GM18873 (cell line): ENCODE results near the gene HIP1R.

ENCODE experiments used
- ATAC-seq: cut with Tn5 transposase; IDR thresholded peaks from one replicate; pipeline ENCODE4 v1.9.1; 2021; ENCODE audit warnings: mild to moderate bottlenecking, moderate library complexity, moderate number of reproducible peaks; ENCODE audit not compliant: unreplicated experiment, low FRiP score

Gene HIP1R

GRCh38 chr12:122859303-122860039 lies 24.2 kb downstream of the HIP1R start:
- no peak for ATAC-seq

- ATAC-seq, result no peak
These were observed 25.0 kb downstream of the HIP1R start for GRCh38 chr12:122860040-122860853.

DNA sequence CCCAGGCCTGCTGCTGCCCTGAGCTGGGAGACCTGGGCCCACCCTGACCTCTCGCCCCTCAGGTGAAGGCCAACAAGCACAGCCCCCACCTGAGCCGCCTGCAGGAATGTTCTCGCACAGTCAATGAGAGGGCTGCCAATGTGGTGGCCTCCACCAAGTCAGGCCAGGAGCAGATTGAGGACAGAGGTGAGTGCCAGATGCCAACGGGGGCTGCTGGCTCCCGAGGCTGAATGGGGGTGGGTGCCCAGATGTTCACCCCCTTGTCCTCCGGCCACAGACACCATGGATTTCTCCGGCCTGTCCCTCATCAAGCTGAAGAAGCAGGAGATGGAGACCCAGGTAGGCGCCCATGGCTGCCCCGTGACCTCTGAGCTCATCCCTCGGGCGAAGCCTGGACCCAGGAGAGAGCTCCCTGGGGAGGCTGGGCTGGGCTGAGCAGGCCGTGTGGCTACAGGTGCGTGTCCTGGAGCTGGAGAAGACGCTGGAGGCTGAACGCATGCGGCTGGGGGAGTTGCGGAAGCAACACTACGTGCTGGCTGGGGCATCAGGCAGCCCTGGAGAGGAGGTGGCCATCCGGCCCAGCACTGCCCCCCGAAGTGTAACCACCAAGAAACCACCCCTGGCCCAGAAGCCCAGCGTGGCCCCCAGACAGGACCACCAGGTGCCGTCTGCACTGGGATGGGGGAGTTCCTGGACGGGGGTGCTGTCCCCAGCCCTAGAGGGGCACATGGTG lies 25.8 kb downstream of the HIP1R start:
- no peak for ATAC-seq

DNA sequence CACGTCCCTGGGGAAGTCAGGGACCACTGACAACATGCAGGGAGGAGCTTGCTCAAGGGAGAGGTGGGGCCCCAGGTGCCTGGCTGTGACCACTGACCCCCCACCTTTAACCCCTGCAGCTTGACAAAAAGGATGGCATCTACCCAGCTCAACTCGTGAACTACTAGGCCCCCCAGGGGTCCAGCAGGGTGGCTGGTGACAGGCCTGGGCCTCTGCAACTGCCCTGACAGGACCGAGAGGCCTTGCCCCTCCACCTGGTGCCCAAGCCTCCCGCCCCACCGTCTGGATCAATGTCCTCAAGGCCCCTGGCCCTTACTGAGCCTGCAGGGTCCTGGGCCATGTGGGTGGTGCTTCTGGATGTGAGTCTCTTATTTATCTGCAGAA lies 26.3 kb downstream of the HIP1R start:
- no peak for ATAC-seq

DNA sequence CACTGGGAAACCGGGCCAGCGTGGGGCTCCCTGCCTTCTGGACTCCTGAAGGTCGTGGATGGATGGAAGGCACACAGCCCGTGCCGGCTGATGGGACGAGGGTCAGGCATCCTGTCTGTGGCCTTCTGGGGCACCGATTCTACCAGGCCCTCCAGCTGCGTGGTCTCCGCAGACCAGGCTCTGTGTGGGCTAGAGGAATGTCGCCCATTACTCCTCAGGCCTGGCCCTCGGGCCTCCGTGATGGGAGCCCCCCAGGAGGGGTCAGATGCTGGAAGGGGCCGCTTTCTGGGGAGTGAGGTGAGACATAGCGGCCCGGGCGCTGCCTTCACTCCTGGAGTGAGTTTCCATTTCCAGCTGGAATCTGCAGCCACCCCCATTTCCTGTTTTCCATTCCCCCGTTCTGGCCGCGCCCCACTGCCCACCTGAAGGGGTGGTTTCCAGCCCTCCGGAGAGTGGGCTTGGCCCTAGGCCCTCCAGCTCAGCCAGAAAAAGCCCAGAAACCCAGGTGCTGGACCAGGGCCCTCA lies 26.9 kb downstream of the HIP1R start:
- no peak for ATAC-seq

- no peak for ATAC-seq
These were observed 27.8 kb downstream of the HIP1R start for GRCh38 chr12:122862872-122863701.

DNA sequence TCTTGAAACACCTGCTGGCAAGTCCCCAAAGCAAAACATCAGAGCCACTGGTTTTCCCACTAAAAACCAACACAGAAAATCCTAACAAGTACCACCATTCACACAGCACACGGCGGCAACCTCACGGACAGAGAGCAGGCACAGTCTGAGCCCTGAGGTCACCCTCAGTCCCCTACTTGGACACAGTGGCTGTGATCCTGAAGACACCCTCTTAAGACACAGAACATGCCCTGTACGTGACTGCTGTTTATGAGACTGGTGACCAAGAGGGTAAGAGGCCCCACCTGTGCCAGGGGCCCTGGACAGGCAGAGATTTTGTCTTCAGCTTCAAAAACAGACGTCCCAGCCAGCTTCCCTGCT lies 29.6 kb downstream of the HIP1R start:
- no peak for ATAC-seq

DNA sequence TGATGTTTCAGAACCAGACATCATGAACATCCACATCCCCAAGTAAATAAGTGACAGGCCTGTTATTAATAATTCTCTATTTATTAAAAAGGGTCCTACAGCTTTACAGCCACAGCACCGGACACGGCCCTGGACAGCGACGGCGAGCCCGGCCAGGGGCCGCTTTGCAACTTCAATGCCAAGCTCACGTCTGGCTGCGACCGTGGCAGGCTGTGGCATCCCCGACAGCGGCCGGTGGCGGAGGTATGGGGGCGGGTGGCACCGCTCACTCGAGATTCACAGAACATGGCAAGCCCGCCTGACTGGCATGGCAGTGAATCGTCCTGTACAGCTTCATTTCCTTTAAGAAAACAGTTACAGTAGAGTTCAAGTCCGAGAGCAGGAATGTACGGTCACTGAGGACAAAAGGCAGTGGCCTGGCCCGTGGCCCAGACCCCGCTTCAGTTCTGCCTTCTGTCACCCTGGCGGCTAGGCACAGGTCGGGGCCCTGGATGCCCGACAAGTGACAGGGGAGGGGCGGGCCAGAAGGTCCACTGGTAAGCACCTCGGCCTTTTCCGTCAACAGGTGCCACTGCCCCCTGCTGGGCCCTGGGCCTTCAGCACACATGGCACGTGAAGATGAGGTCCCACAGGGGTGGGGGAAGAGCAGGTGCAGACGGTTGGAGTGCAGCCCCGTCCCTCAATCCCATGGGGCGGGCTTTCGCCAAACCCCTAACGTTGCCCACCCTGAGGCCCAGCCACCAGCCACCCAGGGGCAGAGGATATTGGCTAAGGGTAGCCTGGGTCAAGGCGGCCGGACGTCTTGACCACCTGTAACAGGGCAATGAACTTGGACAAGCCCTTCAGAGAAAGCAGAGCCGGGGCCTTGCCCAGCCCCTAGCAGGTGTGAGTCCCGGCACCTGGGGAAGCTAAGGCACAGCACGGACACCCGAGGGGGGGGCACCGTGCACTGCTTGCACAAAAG lies 30.3 kb downstream of the HIP1R start:
- no peak for ATAC-seq

DNA sequence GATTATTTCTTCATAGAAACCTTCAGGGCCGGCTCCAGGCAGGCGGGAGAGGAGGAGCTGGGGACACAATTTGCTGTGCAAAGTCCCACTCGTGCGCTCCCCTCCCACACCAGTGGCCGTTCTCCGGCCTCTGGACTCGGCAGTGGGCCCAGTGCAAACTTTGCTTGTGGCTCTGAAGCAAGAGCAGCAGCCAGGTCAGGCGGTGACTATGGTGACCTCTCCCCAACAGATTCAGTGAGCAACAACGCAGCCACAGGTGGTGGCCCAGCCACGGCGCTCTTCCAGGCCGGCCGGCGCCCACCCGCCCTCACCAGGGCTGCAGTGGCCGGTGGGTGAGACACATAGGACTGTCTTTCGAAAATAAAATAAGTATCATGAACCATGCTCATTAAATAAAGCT lies 31.1 kb downstream of the HIP1R start:
- ATAC-seq, result no peak

- no peak for ATAC-seq
These were observed 31.8 kb downstream of the HIP1R start for GRCh38 chr12:122866950-122867607.

GRCh38 chr12:122867691-122868461 lies 32.6 kb downstream of the HIP1R start:
- no peak for ATAC-seq

- ATAC-seq, result no peak
These were observed 33.4 kb downstream of the HIP1R start for GRCh38 chr12:122868471-122869177.

DNA sequence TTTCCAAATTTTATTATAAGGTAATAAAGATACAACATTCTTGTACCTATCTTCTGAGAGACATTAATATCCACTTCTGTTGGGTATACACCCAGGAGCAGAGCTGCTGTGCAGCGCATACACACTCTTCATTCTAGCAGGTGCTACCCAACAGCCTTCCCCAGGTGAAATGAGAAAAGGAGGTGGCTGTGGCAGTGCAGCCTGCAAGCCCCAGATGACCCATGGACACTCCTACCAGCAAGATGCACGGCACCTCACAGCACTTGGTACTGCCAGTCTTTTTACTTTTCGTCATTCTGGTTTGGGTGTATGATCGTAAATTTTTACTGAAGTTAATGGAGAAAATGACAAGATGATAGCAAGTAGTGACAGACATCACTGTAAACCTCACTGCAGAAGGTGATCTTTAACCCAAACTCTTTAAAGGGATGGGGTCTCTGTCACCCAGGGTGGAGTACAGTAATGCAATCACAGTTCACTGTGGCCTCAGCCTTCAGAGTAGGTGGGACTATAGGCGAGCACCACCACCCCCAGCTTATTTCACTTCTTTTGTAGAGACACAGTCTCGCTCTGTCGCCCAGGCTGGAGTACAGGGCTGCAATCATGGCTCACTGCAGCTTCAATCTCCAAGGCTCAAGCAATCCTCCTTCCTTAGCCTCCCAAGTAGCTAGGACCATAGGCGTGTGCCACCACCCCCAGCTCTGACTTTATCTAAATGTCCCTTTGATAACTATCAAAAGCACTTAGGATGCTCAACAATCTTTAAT lies 34.1 kb downstream of the HIP1R start:
- ATAC-seq, result no peak

GRCh38 chr12:122870163-122870842 lies 35.0 kb downstream of the HIP1R start:
- no peak for ATAC-seq

GRCh38 chr12:122870867-122871664 lies 35.8 kb downstream of the HIP1R start:
- ATAC-seq, result no peak
